Effector memory CD4-positive, alpha-beta T cell (primary cell): Measurements from ENCODE around the gene RRP8.

Experiments
- DNase-seq, 3 donors: peaks; one replicate each; pipeline ENCODE4 v3.0.0-alpha.2; 2020
- H3K27ac ChIP-seq: 2 replicates; pipeline ENCODE4 v1.7.0; 2013; ENCODE audit warnings: mild to moderate bottlenecking, low read length, moderate library complexity; ENCODE audit not compliant: insufficient read depth, poor library complexity, severe bottlenecking
- H3K27me3 ChIP-seq: replicated peaks from 2 replicates; pipeline ENCODE4 v1.7.0; 2013; ENCODE audit warnings: mild to moderate bottlenecking, low read length; ENCODE audit not compliant: insufficient read depth, control insufficient read depth, poor library complexity, severe bottlenecking
- H3K36me3 ChIP-seq: 2 replicates; pipeline ENCODE4 v1.7.0; 2013; ENCODE audit warnings: mild to moderate bottlenecking, low read length, moderate library complexity; ENCODE audit not compliant: control insufficient read depth, insufficient read depth
- H3K4me1 ChIP-seq: 2 replicates; pipeline ENCODE4 v1.7.0; 2013; ENCODE audit warnings: low read length, mild to moderate bottlenecking; ENCODE audit not compliant: control insufficient read depth, insufficient read depth, poor library complexity, severe bottlenecking
- H3K4me3 ChIP-seq: 2 replicates; pipeline ENCODE4 v1.7.0; 2013; ENCODE audit warnings: low read length, low read depth, mild to moderate bottlenecking; ENCODE audit not compliant: insufficient read depth, poor library complexity, severe bottlenecking
- H3K9me3 ChIP-seq: 2 replicates; pipeline ENCODE4 v1.7.0; 2013; ENCODE audit warnings: mild to moderate bottlenecking, low read length, moderate library complexity; ENCODE audit not compliant: control insufficient read depth

Gene RRP8

GRCh38 chr11:6599881-6600390 is 3.5 kb downstream of the RRP8 start:
- peaks cover 8% of the 10 kb centered on the region for H3K4me1 ChIP-seq
- no peak for DNase-seq
- H3K36me3 ChIP-seq = peaks cover 56% of the 10 kb centered on the region
- H3K4me3 ChIP-seq = no peak overlapping the region
- H3K27ac ChIP-seq = no peak overlapping the region
- no peaks in the 10 kb centered on the region for H3K27me3 ChIP-seq
- H3K9me3 ChIP-seq = no peaks in the 10 kb centered on the region

- Histone ChIP-seq H3K27ac (no peak overlapping the region), H3K36me3 (peaks cover 56% of the 10 kb centered on the region), H3K4me3 (no peak overlapping the region), H3K4me1 (peaks cover 3% of the 10 kb centered on the region), H3K9me3 (no peaks in the 10 kb centered on the region), H3K27me3 (no peaks in the 10 kb centered on the region)
- DNase-seq = no peak
Measured at GRCh38 chr11:6599449-6599848, 4.0 kb downstream of the RRP8 start.

- Histone ChIP-seq H3K4me3 (no peak overlapping the region), H3K4me1 (no peaks in the 10 kb centered on the region), H3K36me3 (peaks cover 56% of the 10 kb centered on the region), H3K9me3 (no peaks in the 10 kb centered on the region), H3K27ac (no peak overlapping the region), H3K27me3 (no peaks in the 10 kb centered on the region)
- DNase-seq = no peak
Measured at GRCh38 chr11:6598555-6598954, 4.9 kb downstream of the RRP8 start.

GRCh38 chr11:6596239-6596877 is 7.1 kb downstream of the RRP8 start:
- no peaks in the 10 kb centered on the region for H3K9me3 ChIP-seq
- H3K4me3 ChIP-seq = no peak overlapping the region
- no peak for DNase-seq
- H3K36me3 ChIP-seq = peaks cover 57% of the 10 kb centered on the region
- H3K27ac ChIP-seq = no peak overlapping the region
- H3K27me3 ChIP-seq = no peaks in the 10 kb centered on the region
- no peaks in the 10 kb centered on the region for H3K4me1 ChIP-seq

- H3K4me1 ChIP-seq = no peaks in the 10 kb centered on the region
- H3K27ac ChIP-seq = no peak overlapping the region
- no peak for DNase-seq
- no peak overlapping the region for H3K4me3 ChIP-seq
- H3K27me3 ChIP-seq = no peaks in the 10 kb centered on the region
- peaks cover 39% of the 10 kb centered on the region for H3K36me3 ChIP-seq
- no peaks in the 10 kb centered on the region for H3K9me3 ChIP-seq
Measured at GRCh38 chr11:6594142-6594768, 9.2 kb downstream of the RRP8 start.

- Histone ChIP-seq H3K36me3 (peaks cover 12% of the 10 kb centered on the region), H3K4me1 (no peaks in the 10 kb centered on the region), H3K4me3 (no peak overlapping the region), H3K27ac (no peak overlapping the region), H3K9me3 (no peaks in the 10 kb centered on the region), H3K27me3 (no peaks in the 10 kb centered on the region)
- no peak for DNase-seq
Measured at GRCh38 chr11:6588018-6588417, 15.4 kb downstream of the RRP8 start.

GRCh38 chr11:6587360-6587953 is 16.0 kb downstream of the RRP8 start:
- Histone ChIP-seq H3K27me3 (no peaks in the 10 kb centered on the region), H3K4me3 (no peak overlapping the region), H3K36me3 (peaks cover 12% of the 10 kb centered on the region), H3K9me3 (no peaks in the 10 kb centered on the region), H3K4me1 (no peaks in the 10 kb centered on the region), H3K27ac (no peak overlapping the region)
- DNase-seq = no peak

GRCh38 chr11:6586434-6587359 is 16.7 kb downstream of the RRP8 start:
- Histone ChIP-seq H3K9me3 (no peaks in the 10 kb centered on the region), H3K36me3 (peaks cover 10% of the 10 kb centered on the region), H3K27me3 (no peaks in the 10 kb centered on the region), H3K4me1 (no peaks in the 10 kb centered on the region), H3K4me3 (no peak overlapping the region), H3K27ac (no peak overlapping the region)
- DNase-seq = no peak

GRCh38 chr11:6584528-6584927 is 18.9 kb downstream of the RRP8 start:
- no peak for DNase-seq

More at GRCh38 chr11:6584528-6584927, 18.9 kb downstream of the RRP8 start:
- Histone ChIP-seq H3K4me3 (no peak overlapping the region), H3K27ac (no peak overlapping the region), H3K27me3 (no peaks in the 10 kb centered on the region), H3K36me3 (peaks cover 4% of the 10 kb centered on the region), H3K4me1 (no peaks in the 10 kb centered on the region), H3K9me3 (no peaks in the 10 kb centered on the region)
